DND-41 (cell line): Measurements from ENCODE around the gene RIC8A.

ENCODE experiments used
- CTCF ChIP-seq: IDR thresholded peaks from 2 replicates; pipeline ENCODE4 v1.5.1; 2012; ENCODE audit warnings: borderline replicate concordance, low read length, moderate library complexity, mild to moderate bottlenecking; ENCODE audit not compliant: poor library complexity, severe bottlenecking; ENCODE audit errors: extremely low read depth
- EZH2 ChIP-seq: IDR thresholded peaks from 3 replicates; pipeline ENCODE4 v1.6.1; 2012; ENCODE audit warnings: borderline replicate concordance, low read depth, mild to moderate bottlenecking, moderate library complexity, low read length, inconsistent platforms; ENCODE audit not compliant: severe bottlenecking

- no peak for TF ChIP-seq CTCF
- TF ChIP-seq EZH2, result no peak
Observed at GRCh38 chr11:210803-211180, 3.3 kb downstream of the RIC8A start.
